ENCODE measurements around the gene ARPC5.

Gene ARPC5

DNA sequence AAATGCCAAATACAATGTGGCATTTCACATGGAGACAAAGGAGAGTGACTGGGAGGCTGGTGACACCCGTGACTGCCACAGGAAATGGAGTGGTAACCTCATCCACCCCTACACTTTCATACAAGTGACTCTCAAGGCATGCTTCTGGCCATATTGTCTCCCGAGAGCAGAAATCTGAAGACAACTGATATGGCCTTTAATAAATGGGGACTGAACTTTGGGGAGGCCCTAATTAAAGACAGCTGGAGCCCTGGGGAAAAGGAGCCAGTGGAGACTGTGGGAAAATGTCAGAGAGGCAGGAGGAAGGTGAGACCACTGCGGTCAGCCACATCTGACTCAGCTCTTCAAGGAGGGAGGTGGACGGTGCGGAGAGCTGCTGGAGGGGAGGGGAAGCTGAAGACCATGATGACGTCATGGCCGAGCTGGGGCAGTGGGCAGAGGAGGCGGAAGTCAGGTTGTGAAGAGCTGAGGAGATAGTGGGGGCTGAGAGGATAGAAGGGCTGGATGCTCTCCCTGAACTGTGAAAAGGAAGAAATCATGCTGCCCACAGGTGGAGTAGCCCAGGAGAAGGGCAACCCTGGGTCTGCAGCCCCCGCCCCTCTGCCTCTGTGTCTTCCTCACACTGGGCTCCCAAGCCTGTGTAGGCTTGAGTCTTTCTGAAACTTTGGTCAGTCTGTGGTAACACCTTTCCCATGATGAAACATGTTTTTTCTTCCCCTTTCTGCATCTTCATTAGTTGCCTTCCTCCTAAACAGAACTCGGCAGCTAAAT, 31.4 kb downstream of the ARPC5 start:
- Histone ChIP-seq H3K36me3 (no peaks in the 10 kb centered on the region), H3K9me3 (no peaks in the 10 kb centered on the region), H3K27ac (peak overlapping the region; percentile 98), H3K4me1 (ENCODE audit: control insufficient read depth in 1 of 2, insufficient read depth in 1 of 2, low read depth in 1 of 2, low read length in 1 of 2) (peaks cover 100% of the 10 kb centered on the region in 2 experiments), H3K4me3 (ENCODE audit: low read depth in 1 of 2, low read length in 1 of 2) (peak overlapping the region; percentile 62 to 64), H3K27me3 (no peaks in the 10 kb centered on the region)
- TF ChIP-seq, protein P1, sequence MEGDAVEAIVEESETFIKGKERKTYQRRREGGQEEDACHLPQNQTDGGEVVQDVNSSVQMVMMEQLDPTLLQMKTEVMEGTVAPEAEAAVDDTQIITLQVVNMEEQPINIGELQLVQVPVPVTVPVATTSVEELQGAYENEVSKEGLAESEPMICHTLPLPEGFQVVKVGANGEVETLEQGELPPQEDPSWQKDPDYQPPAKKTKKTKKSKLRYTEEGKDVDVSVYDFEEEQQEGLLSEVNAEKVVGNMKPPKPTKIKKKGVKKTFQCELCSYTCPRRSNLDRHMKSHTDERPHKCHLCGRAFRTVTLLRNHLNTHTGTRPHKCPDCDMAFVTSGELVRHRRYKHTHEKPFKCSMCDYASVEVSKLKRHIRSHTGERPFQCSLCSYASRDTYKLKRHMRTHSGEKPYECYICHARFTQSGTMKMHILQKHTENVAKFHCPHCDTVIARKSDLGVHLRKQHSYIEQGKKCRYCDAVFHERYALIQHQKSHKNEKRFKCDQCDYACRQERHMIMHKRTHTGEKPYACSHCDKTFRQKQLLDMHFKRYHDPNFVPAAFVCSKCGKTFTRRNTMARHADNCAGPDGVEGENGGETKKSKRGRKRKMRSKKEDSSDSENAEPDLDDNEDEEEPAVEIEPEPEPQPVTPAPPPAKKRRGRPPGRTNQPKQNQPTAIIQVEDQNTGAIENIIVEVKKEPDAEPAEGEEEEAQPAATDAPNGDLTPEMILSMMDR (IDR thresholded peaks at IDR 0.05) = peak; percentile 34

DNA sequence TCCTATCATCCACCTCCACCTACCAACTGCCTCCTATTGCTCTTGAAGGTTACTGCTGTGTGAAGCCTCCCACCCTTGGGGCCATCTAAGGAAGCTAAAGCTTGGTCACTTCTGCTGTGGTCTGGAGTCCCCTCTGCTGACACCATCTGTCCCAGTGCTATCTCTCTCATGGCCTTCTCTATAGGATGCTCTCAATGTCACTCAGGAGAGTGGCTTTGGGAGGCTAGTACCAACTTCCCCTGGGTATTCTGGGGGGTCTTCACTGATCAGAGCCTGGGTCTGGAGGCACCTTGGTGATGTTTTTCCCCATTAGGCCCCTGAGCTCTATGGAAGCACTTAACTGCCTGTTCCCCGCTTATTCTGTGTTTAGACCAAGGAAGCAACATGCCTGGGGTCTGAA, 33.1 kb downstream of the ARPC5 start:
- H3K9me3 ChIP-seq = no peaks in the 10 kb centered on the region
- H3K4me3 ChIP-seq (ENCODE audit: low read depth in 1 of 2, low read length in 1 of 2) = peak overlapping the region in 1 of 2 experiments; percentile 64
- peak overlapping the region; percentile 98 for H3K27ac ChIP-seq
- H3K36me3 ChIP-seq = no peaks in the 10 kb centered on the region
- TF ChIP-seq, protein P1 (IDR thresholded peaks at IDR 0.05) = no peak
- no peaks in the 10 kb centered on the region for H3K27me3 ChIP-seq
- H3K4me1 ChIP-seq (ENCODE audit: control insufficient read depth in 1 of 2, insufficient read depth in 1 of 2, low read depth in 1 of 2, low read length in 1 of 2) = peaks cover 93 to 98% of the 10 kb centered on the region in 2 experiments

DNA sequence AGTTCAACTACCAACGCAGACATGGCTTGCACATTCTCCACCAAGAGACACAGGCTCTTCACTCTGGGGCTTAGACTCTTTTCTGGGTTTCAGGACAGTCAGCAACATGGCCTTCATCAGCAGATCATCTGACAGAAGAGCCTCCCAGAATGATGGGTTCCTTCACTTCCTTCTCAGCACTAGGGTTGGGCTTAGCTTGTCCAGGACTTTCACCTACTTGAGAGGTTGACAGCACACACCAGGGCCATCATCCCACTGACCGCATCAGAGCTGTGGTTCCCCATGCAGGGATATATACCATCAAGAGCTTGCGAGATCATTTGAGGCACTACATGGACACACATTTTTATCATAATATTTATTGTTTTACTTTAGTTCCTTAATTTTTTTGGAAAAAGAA, 34.9 kb downstream of the ARPC5 start:
- Histone ChIP-seq H3K27me3 (no peaks in the 10 kb centered on the region), H3K27ac (peak overlapping the region; percentile 98), H3K4me1 (ENCODE audit: control insufficient read depth in 1 of 2, insufficient read depth in 1 of 2, low read depth in 1 of 2, low read length in 1 of 2) (peaks cover 87 to 92% of the 10 kb centered on the region in 2 experiments), H3K36me3 (no peaks in the 10 kb centered on the region), H3K4me3 (ENCODE audit: low read depth in 1 of 2, low read length in 1 of 2) (peak overlapping the region in 1 of 2 experiments; percentile 64), H3K9me3 (no peaks in the 10 kb centered on the region)
- TF ChIP-seq, protein P1 (IDR thresholded peaks at IDR 0.05) = no peak

DNA sequence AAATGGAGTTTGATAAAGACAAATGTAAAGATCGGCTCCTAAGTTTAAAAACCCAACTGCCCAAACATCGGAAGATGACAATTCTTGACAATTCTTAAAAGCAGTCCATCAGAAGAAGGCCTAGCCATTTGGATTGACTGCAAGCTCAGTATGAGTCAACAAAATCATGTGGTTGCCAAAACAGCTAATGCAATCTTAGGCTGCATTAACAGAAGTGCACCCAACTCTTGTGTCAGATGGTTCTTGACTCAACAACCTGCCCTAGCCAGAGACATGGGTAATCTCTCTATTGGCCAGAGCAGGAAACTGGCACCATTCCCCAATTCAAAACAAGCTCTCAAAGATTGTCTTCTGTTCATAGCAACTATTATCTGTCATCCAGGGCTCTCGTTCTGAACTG, 35.4 kb downstream of the ARPC5 start:
- H3K9me3 ChIP-seq = no peaks in the 10 kb centered on the region
- peak overlapping the region; percentile 98 for H3K27ac ChIP-seq
- TF ChIP-seq, protein P1 (IDR thresholded peaks at IDR 0.05) = no peak
- H3K36me3 ChIP-seq = no peaks in the 10 kb centered on the region
- peak overlapping the region in 1 of 2 experiments; percentile 64 for H3K4me3 ChIP-seq (ENCODE audit: low read depth in 1 of 2, low read length in 1 of 2)
- H3K4me1 ChIP-seq (ENCODE audit: control insufficient read depth in 1 of 2, insufficient read depth in 1 of 2, low read depth in 1 of 2, low read length in 1 of 2) = peaks cover 82 to 88% of the 10 kb centered on the region in 2 experiments
- no peaks in the 10 kb centered on the region for H3K27me3 ChIP-seq

DNA sequence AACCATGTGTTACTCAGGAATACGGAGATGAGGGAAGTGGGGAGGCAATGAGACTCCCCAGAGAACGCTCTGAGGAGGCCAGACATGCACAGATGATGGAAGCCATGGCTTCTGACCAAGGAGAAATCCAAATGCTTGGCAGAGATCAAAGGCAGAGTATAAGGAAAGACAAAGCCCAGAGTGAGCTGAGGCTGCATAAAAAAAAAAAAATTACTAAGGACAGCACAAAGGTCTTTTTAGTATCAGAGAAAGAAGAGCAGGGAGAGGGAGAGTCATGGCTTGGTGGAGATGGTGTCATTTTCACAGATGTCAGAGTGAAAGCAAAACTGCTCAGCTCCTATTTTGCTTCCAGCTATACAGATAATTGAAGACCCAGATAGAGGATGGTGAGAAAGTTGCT, 37.2 kb downstream of the ARPC5 start:
- TF ChIP-seq, protein P1 (IDR thresholded peaks at IDR 0.05) = no peak
- Histone ChIP-seq H3K9me3 (no peaks in the 10 kb centered on the region), H3K27me3 (no peaks in the 10 kb centered on the region), H3K4me3 (ENCODE audit: low read depth in 1 of 2, low read length in 1 of 2) (no peak overlapping the region), H3K36me3 (no peaks in the 10 kb centered on the region), H3K27ac (peak overlapping the region; percentile 98), H3K4me1 (ENCODE audit: control insufficient read depth in 1 of 2, insufficient read depth in 1 of 2, low read depth in 1 of 2, low read length in 1 of 2) (peaks cover 75 to 84% of the 10 kb centered on the region in 2 experiments)
